Stimulated activated CD8-positive, alpha-beta memory T cell treated with anti-CD3 and anti-CD28 coated beads, Interleukin-2, amount 100 ng/mL, for 1 hour (primary cell): ENCODE measurements around the gene RYR1.
A peak's percentile ranks its signal among the peaks of the same experiment; 100 is the strongest.

ENCODE experiments used
- DNase-seq, 2 donors: peaks; one replicate each; pipeline ENCODE4 v3.0.0-alpha.2; 2020; ENCODE audit warnings: low read depth in 2 of 2

The RYR1 gene

GRCh38 chr19:38433268-38433733 is at the start of gene RYR1:
RYR1 (plus strand) TSS chr19:38433691; CDS start chr19:38433830, 139 bp downstream.
- no peak for DNase-seq

GRCh38 chr19:38383743-38384142 is 49.7 kb upstream of the RYR1 start:
- DNase-seq = no peak

DNA sequence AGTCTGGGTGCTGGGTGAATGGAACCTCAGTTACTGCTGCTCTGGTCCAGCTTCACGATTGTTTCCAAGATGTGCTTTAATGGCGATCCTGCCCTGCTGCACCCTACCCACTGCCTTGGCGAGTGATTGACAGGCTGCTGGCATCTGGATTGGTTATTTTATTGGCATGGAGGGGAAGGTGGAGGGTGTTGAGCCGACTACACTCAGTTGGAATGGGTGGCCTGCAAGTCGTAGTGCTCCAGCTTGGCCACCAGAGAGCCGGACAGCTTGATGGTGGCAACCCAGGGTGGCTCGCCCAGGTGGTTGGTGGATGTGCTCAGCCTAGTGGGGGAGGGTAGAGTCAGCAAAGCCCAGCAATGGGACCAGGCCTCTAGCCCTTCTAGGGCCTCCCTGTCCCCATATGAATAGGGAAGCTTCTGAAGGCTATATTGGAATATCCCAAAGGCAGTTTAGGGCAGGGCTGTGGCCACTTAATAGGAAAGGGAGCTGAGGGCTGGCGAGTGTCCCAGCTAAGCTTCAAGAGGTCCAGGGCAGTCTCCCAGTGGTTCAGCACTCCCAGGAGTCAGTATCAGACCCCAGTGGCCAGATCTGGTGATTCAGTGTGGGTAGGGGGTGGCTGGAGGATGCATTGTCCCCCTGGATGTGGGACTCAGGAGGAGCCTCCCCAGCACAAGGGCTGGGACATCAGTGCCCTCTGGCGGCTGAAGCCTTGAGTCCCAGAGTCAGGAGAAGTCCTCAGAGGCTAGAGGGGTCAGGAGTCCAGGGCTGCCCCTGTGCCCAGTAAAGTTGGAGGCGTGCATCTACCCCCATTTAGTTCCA is 49.1 kb upstream of the RYR1 start:
- no peak for DNase-seq

DNA sequence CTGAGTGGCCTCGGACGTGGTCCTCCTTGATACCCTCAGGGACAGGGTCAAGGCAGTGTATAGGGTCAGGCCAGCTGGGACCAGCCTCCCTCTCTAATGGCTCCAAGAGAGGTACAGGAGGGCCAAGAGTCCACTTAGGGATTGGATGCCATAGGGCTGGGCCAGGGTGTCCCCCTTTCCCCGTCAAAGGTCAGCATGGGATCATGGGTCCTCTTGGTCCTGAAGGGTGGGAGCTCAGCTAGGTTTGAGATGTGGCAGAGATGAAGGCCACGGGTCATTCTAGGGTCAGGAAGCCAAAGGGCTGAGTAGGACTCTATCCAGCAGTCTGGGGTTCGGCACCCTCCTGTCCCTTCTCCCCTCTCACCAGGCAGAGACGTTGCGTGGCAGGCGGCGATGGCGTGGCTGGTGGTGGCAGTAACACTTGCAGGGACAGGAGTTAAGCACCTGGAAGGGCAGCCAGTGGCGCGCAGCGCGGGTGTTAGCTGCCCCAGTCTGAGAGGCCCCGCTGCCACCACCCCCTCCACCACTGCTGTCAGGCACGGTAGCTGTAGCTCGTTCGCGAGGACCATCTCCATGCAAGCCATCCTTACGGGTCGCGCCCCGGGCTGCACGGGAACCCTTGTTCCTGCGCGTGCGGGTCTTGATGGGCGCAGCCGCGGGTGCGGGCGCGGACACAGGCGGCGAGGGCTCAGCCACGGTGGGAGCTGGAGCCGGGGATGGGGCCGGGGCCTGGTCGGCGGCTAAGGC is 48.3 kb upstream of the RYR1 start:
- DNase-seq = no peak

- DNase-seq = no peak
Measured at GRCh38 chr19:38385804-38386257, 47.7 kb upstream of the RYR1 start.

DNA sequence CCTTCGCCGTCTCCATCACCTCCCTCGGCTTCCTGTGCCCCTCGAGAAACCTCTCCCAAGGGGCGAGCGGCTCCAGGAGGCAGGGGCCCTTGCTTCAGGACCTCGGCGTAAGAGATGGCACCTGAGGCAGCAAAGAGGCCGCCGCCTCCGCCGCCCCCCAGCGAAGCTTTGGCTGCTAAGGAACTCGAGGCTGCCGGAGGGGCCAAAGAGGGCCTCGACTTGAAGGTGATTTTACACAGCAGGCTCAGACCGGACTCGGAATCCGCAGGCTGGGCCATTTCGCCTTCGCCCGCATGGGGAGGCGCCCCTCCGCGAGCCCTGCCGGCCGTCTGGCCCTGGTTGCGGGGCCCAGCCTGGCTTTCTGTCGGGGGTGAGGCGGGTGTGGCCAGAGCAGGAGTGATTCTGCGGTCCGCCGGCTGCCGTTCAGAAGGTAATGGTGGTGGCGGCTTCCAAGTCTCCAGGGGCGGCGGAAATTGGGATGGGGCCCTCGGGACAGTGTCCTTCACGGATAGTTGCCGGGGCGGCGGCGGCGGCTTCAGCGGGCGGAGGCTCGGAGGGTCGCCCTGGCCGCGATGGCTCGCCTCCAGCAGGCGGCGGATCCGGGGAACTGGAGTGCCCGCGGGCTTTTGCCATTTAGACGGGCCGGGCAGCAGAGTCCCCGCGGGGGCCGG is 47.1 kb upstream of the RYR1 start:
- no peak for DNase-seq

DNA sequence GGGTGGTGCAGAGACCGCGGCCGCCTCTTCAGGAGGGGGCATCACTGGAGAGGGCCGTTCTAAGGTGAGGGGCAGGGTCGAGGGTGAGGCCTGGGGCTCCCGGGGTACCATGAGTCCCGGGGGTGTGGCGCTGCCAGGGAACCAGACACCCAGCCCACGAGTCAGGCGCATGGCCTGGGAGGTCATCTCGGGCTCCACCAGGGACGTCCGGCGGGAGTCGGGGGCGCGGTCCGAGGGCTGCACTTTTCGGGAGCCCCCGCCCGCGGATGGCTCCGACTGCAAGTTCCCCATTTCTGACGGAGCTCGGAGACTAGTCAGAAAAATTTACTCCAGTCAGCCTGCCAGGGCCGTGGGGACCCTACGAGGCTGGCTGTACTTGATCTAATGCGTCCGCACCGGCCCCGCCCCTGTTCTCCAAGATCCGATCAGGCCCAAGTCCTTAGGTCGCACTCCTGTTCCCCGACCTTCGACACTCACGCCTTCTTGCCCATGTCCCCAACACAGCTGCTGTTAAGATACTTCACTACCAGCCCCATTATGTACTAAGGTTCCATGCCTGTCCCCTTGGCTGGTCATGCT is 46.4 kb upstream of the RYR1 start:
- DNase-seq = no peak

GRCh38 chr19:38387550-38388348 is 45.7 kb upstream of the RYR1 start, which contains the start of gene GGN:
GGN (minus strand) TSS chr19:38388034; CDS start chr19:38387261, 773 bp downstream.
- peak; percentile 41 to 57 for DNase-seq

DNA sequence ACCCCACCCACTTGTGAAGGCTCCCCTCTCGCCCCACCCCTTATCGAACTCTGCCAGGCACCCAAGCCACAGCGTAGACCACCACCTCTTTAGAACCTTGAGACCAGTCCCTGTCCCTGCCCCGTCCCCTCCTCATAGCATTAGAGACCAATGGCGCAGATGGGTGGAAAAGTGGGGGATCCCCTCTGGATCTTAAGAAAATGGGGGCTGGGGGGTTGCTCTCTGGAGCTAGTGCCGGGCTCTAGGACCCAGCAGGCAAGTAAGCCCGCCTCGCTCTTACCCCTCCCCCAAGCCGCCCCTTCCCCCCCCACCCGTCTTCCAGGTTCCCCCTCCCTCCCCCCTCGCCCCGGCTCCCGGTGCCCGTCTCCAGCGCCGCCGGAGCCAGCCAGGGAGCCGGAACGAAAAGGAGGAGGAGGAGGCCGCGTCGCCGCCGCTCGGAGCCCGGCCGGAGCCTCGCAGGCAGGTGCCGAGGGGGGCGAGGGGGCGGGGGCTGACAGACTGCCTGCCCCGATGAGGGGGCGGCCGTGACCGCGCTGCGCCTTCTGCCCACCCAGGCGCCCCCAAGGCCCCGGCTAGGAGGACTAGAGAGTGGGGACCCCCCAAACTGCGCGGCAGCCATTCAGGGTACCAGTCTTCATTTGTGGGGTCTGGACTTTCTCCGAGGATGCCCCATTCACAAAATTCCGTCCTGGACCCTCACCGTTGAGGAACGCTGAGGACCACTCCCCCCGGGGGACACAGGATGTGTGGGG is 45.0 kb upstream of the RYR1 start, which contains the start of gene SPRED3:
SPRED3 (plus strand) TSS at position 349 of the 752 bp plus-strand sequence. CDS start 1,606 bp downstream, outside the sequence.
- no peak for DNase-seq

DNA sequence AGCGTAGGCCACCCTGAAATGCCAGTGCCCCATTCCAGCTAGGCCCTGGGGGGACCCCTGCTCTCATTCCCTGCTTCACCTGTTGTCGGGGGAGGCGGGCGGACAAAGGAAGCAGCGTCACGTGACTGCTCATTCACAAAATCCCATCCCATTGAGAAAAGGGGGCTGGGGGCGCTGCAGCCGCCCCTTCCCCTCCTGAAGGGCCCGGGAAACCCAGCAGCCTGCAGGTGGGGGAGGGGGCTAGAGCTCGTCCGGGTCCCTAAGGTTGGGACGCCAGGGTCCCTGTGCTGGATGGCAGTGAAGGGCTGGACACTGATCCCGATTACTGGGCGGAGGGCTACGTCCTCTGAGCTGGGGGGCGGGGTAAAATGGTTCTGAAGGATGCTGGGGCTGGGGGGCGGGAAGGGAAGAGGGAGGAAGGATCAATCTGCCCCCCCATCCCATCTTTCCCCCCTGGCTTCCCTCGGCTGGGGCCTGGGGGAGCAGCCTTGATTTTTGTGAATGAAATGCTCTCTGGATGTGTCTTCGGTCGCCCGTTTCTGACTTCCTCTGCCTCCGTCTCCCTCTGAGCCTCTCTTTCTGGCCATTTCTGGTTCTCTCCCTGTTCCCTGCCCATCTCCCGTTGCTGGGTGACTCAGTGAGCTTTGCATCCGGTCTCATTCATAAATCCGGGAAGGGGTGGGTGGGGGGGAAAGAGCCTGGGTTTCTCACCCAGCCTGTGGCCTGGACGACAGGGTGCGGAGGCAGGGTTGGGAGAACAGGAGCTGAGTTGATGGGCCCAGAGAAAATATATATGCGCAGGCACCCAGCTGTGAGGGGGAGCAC is 44.2 kb upstream of the RYR1 start:
- DNase-seq = no peak

DNA sequence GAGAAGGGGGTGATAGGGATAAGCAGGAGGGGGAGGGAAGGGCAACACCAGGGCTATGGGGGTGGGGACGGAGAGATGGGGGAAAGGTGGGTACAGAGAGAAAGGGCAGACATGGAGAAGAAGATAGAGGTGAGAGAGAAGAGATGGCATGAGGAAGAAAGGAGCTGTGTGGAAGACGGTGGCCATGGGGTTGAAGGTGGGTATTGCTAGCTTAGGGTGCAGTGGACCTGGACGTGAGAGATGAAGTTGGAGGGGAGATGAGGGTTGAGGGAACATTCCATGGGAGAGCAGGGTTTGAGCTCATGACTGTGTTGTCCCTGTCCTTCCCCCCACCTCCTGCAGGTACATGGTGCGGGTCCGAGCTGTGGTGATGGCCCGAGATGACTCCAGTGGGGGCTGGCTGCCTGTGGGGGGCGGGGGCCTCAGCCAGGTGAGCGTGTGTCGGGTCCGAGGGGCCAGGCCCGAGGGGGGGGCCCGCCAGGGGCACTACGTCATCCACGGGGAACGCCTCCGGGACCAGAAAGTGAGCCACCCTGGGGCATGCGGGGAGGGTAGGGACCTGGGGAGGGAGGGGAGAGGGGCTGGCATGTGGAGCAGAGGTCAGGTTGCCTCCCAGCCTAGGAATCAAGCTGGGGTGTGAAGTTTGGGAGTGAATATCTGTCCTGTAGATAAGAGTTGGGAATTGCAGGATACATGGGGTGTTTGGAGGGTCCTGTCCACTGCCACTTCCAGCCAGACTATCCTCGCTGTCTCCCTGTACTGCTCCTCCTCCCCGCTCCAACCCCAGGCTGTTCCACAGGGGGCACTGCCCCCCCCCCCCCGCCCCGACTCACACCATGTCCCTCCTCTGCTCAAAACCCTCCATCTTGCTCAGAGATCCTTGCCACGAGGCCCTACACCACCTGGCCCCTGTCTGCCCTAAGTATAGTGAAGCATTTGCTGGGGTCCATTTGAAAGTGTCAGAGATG is 43.2 kb upstream of the RYR1 start:
- DNase-seq = no peak

- DNase-seq = no peak
Measured at GRCh38 chr19:38391911-38392464, 41.5 kb upstream of the RYR1 start.

- no peak for DNase-seq
Measured at GRCh38 chr19:38392707-38393308, 40.7 kb upstream of the RYR1 start.

DNA sequence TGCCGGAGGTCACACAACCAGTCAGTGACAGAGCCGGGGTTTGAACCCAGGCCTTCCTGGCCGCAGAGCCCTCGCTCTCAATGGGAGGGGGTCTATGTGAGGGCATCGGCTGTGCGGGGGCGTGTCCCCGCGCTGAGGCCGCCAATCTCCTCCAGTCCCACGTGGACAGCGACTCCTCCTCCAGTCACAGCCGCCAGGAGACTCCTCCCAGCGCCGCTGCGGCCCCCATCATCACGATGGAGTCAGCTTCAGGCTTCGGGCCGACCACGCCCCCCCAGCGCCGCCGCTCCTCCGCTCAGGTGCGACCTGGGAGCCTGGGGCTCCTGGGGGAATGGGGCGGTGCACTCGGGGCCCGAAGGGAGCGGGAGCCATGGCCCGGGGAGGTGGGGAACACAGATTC is 39.0 kb upstream of the RYR1 start:
- DNase-seq = no peak

- no peak for DNase-seq
Measured at GRCh38 chr19:38395381-38396114, 37.9 kb upstream of the RYR1 start.

GRCh38 chr19:38399081-38399480 is 34.4 kb upstream of the RYR1 start:
- DNase-seq = no peak

- no peak for DNase-seq
Measured at GRCh38 chr19:38399537-38399936, 34.0 kb upstream of the RYR1 start.
